ENCODE data around the gene ESRRB.

ESRRB gene

DNA sequence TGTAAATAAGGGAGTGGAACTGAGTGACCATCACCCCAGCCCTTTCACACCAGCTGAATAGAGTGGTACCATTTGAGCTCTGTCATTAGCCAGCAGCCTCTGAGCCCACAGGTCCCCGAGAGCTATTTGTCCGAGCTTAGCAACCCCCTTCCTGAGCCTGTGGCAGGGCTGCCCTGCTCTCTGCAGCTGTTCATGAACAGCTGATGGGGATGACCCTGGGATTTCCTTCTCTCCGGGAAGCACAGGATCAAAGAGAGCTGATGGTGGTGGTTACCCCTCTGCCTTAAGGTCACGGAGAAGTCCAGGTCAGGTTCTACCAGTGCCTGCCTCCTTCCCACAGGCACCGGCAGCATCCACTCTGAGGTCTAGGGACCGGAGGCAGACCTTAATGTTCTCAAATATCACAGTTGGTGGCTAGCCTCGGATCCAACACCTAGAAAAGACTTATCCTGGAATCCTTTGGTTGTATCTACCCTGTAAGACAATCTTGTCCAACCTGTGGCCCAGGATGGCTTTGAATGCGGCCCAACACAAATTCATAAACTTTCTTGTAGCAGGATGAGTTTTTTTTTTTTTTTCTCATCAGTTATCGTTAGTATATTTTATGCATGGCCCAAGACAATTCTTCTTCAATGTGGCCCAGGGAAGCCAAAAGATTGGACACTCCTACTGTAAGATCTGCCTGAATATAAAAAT, 81.1 kb downstream of the ESRRB start:
- DNase-seq, result no peak

- no peak for DNase-seq
Observed at GRCh38 chr14:76457841-76458240, 81.9 kb downstream of the ESRRB start.

DNA sequence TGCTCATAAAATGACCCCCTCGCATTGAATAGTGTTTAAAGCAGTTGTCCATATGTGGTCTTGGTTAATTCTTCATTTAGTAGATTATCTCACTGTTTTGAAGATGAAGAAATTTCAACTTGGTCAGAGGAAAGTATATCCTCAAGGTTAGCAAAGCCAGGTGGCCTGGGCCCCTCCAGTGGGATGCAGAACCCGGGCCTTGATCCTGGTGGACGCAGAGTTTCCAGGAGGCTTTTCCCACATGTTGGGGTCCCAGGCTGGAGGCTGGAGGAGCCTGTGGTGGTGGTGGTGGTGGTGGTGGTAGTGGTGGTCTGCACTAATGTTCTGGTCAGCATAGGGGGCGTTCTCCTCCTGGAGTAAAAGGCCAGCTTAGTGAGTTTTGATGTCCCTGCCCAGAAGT, 85.9 kb downstream of the ESRRB start:
- DNase-seq, result no peak

DNA sequence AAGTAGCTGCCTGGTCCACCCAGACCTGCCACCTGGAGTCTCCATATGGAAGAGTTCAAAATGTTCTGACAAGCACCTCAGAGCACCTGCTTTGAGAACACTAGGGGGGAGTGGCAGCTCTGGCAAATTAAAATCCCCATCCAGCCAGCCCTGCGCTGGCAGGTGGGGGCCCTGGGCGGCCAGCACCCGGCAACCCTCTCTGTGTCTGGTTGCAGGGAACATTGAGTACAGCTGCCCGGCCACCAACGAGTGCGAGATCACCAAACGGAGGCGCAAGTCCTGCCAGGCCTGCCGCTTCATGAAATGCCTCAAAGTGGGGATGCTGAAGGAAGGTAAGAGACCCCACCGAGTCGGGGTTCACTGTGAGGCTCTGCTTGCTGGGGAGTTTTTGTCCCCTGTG, 86.4 kb downstream of the ESRRB start:
- no peak for DNase-seq

- DNase-seq, result no peak
Observed at GRCh38 chr14:76463105-76463504, 87.2 kb downstream of the ESRRB start.

DNA sequence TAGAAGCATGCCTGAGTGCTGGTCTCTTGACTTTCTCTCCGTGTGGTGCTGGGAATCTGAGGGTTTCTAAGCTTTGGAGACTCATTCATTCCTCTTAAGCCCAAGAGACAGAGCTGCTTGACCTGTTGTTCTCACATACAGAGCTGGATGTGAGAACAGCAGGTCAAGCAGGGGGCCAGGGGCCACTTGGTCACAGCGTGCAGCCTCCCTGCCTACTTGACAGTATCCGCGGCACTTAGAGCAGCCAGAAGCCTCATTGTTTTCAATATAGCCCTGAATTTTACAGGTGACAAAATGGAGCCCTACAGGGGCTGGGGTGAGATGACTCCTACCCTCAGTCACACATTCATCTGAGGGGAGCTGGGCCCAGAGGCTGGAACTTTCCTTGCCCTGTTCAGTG, 88.9 kb downstream of the ESRRB start:
- DNase-seq, result no peak

DNA sequence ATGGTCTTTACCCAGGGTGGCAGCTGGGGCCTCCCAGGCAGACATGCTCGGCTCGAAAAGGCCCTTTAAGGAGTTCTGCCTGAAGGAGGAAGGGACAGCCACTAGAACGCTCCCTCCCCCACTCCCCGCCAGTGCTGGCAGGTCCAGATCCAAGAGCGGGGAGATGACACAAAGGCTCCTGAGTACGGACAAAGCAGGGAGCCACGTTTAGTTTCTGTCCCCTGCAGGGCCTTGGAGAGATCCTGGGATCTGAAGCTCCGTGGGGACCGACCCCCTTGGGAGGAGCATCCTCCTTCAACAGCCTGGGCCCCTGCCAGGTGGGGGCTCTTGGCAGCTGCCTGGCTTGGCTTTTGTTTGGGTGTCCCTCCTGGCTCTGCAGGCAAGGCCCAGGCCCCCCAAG, 89.7 kb downstream of the ESRRB start:
- DNase-seq, result no peak

GRCh38 chr14:76467711-76468155, 91.8 kb downstream of the ESRRB start:
- no peak for DNase-seq

GRCh38 chr14:76472199-76472723, 96.3 kb downstream of the ESRRB start:
- no peak for DNase-seq

DNA sequence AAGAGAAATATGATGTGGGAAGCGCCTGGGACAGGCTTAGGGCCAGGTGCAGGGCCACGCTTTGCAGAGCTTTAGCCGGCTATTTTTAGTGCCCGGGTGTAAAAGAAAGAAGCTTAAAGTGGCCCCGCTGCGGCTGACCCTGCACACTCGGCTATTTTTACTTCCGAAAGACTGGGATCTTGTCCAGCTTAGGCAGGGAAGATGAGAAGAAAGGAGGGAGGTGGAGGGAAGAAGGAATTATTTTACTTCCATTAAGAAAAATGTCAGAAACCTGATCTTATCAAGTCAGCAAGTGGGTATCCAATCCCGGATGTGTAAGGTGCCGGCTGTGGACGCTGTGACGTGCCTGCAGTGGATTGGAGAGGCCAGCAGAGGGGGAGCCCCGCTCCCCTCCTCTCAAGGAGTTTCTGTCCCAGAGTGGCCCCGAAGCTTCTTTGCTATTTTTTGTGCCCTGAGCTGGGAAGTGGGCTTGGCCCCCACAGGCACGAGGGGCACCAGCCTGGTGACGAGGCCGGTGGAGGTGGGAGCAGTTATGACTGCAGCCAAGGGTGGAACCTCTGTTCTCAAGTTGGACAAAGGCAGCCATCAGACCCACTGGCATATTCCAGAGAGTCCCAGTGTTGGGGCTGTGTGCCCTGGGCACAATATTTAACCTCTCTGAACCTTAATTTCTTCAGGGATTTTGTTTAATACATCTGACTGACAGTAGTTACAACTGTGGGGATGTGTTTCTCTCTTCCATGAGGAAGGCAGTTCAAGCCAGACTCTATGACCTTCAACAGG, 97.7 kb downstream of the ESRRB start:
- DNase-seq, result no peak

GRCh38 chr14:76480426-76480825, 104.5 kb downstream of the ESRRB start:
- no peak for DNase-seq

GRCh38 chr14:76484355-76484754, 108.4 kb downstream of the ESRRB start:
- DNase-seq, result no peak

GRCh38 chr14:76486251-76486743, 110.4 kb downstream of the ESRRB start:
- DNase-seq, result no peak

GRCh38 chr14:76488551-76488950, 112.6 kb downstream of the ESRRB start:
- DNase-seq, result no peak

DNA sequence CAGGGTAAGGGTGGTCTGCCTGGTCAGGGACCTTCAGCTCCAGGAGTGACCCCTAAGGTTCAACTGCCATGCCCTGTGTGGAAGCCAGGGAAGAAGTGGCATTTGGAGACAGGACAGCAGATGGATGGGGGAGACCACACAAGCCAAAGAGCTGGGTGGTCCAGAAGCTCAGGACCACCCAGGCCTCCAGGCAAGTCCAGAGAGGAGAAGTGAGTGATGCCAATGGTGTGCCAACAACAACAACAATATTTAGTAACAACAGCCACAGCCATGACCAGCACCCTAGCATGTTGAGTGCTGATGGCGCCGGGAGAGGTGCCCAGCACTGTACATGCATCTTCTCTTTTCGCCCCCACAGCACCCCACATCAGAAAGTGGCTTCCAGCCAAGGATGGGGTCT, 113.7 kb downstream of the ESRRB start:
- no peak for DNase-seq

GRCh38 chr14:76490111-76490510, 114.2 kb downstream of the ESRRB start:
- no peak for DNase-seq

DNA sequence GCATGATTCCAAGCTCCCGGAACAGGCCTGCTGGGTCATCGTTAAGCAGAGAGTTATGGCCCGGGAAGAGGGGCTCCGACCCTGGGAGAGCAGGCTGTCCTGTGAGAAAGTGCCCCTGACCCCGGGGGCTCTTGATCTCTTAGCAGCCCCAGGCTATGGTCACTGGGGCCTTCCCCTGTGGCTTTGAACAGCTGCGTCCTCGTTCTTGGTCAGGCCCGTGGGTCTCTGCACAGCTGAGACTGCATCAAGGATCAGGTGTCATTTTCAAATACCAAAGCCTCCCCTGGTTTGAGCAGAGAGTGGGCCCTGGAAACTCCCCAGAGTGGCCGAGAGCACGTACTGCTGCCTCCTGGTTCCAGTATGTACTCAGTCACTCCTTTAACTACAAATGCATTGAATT, 114.8 kb downstream of the ESRRB start:
- DNase-seq, result no peak

DNA sequence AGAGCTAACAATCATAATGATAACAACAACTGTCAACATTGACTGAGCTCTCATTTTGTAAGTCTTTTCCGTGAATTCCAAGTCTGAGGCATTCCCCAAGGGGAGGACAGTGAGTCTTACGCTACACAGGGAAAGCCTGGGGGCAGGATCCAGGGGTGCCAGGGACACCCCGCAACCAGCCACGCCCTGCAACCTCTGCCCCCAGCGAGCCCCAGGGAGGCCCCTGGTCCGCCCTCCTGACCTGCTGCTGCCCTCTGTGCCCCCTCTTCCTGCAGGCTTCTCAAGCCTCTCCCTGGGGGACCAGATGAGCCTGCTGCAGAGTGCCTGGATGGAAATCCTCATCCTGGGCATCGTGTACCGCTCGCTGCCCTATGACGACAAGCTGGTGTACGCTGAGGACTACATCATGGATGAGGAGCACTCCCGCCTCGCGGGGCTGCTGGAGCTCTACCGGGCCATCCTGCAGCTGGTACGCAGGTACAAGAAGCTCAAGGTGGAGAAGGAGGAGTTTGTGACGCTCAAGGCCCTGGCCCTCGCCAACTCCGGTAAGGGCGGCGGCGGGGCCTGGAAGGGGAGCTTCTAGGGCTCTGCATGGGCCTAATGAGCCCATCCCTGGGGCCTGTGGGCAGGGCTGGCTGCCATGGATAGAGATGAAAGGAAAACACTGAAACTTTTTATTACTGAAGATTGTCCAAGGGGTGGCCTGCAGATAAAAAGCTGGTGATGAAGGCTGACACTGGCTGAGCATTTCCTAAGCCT, 115.4 kb downstream of the ESRRB start:
- DNase-seq, result no peak

DNA sequence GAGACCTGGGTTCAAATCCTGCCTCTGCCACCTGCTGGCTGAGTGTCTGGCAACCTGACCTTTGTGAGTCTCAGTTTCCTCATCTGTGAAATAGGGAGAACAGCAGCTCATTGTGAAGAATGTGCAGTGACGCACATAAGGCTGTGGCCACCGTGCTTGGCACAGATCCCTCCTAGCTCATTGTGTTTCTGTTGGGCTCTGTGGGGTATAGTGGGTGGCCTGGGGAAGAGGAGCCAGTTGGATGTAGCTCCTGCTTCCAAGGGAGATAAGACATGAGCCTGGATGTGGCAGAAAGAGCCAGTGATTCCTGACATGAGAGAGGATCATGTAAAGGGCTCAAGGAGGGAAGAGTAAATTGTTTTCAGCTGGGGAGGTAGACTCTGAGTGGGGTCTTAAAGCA, 120.0 kb downstream of the ESRRB start:
- DNase-seq, result no peak

- DNase-seq, result no peak
Observed at GRCh38 chr14:76496595-76496994, 120.7 kb downstream of the ESRRB start.

GRCh38 chr14:76497550-76498462, 121.9 kb downstream of the ESRRB start:
- DNase-seq, result no peak

- DNase-seq, result no peak
Observed at GRCh38 chr14:76498463-76498935, 122.6 kb downstream of the ESRRB start.

All from NCI-H446 treated with DMSO at 0.1 percent for 48 hours (cell line).